ENCODE results near the gene SLC24A3. TPM values are rescaled to one million over a fixed set of nuclear protein-coding genes. Genes with fewer than 3 reads are reported as not detected.

SLC24A3 gene
- polyA plus RNA-seq, 4 donors, result 1.6 to 4.0 (median 3.8) TPM; not detected in 1

GRCh38 chr20:19251958-19252357, 39.5 kb downstream of the SLC24A3 start:
- WGBS, 3 donors, result 55 to 57% (median 56%) methylated on average over 3 of the region's 3 CpGs
- Histone ChIP-seq H3K27ac (ENCODE audit: low read depth in 1 of 3, low read length in 2 of 3) (peak overlapping the region in 1 of 3 donors; percentile 75), H3K9me3 (ENCODE audit: control insufficient read depth in 2 of 2, insufficient read depth in 1 of 2, low read depth in 1 of 2, low read length in 1 of 2) (no peaks in the 10 kb centered on the region), H3K27me3 (ENCODE audit: control insufficient read depth in 3 of 3, insufficient read depth in 3 of 3, low read length in 3 of 3) (peaks cover 0 to 2% (median 0%) of the 10 kb centered on the region in 3 donors), H3K36me3 (ENCODE audit: control insufficient read depth in 3 of 3, insufficient read depth in 2 of 3, low read depth in 1 of 3, low read length in 3 of 3) (no peaks in the 10 kb centered on the region), H3K4me3 (ENCODE audit: low read depth in 1 of 3, low read length in 3 of 3) (no peak overlapping the region), H3K4me1 (ENCODE audit: control insufficient read depth in 3 of 3, insufficient read depth in 2 of 3, low read depth in 1 of 3, low read length in 2 of 3) (peaks cover 0 to 5% (median 0%) of the 10 kb centered on the region in 3 donors)
- FAIRE-seq, result no peak
- no peak for DNase-seq

- Histone ChIP-seq H3K36me3 (ENCODE audit: control insufficient read depth in 3 of 3, insufficient read depth in 2 of 3, low read depth in 1 of 3, low read length in 3 of 3) (no peaks in the 10 kb centered on the region), H3K4me3 (ENCODE audit: low read depth in 1 of 3, low read length in 3 of 3) (no peak overlapping the region), H3K4me1 (ENCODE audit: control insufficient read depth in 3 of 3, insufficient read depth in 2 of 3, low read depth in 1 of 3, low read length in 2 of 3) (peaks cover 0 to 5% (median 0%) of the 10 kb centered on the region in 3 donors), H3K27ac (ENCODE audit: low read depth in 1 of 3, low read length in 2 of 3) (peak overlapping the region in 1 of 3 donors; percentile 75), H3K9me3 (ENCODE audit: control insufficient read depth in 2 of 2, insufficient read depth in 1 of 2, low read depth in 1 of 2, low read length in 1 of 2) (no peaks in the 10 kb centered on the region), H3K27me3 (ENCODE audit: control insufficient read depth in 3 of 3, insufficient read depth in 3 of 3, low read length in 3 of 3) (peaks cover 0 to 2% (median 0%) of the 10 kb centered on the region in 3 donors)
- no peak for FAIRE-seq
- 48 to 85% (median 63%) methylated on average over 5 of the region's 5 CpGs for WGBS, 3 donors
- DNase-seq, result peak in 1 of 2 donors; percentile 24
These were observed 40.1 kb downstream of the SLC24A3 start for GRCh38 chr20:19252451-19253120.

- Histone ChIP-seq H3K27me3 (ENCODE audit: control insufficient read depth in 3 of 3, insufficient read depth in 3 of 3, low read length in 3 of 3) (peaks cover 0 to 2% (median 0%) of the 10 kb centered on the region in 3 donors), H3K36me3 (ENCODE audit: control insufficient read depth in 3 of 3, insufficient read depth in 2 of 3, low read depth in 1 of 3, low read length in 3 of 3) (no peaks in the 10 kb centered on the region), H3K9me3 (ENCODE audit: control insufficient read depth in 2 of 2, insufficient read depth in 1 of 2, low read depth in 1 of 2, low read length in 1 of 2) (no peaks in the 10 kb centered on the region), H3K4me1 (ENCODE audit: control insufficient read depth in 3 of 3, insufficient read depth in 2 of 3, low read depth in 1 of 3, low read length in 2 of 3) (peaks cover 0 to 5% (median 0%) of the 10 kb centered on the region in 3 donors), H3K27ac (ENCODE audit: low read depth in 1 of 3, low read length in 2 of 3) (peak overlapping the region in 1 of 3 donors; percentile 68), H3K4me3 (ENCODE audit: low read depth in 1 of 3, low read length in 3 of 3) (no peak overlapping the region)
- WGBS, 3 donors, result 82 to 88% (median 88%) methylated on average over 5 of the region's 5 CpGs
- no peak for DNase-seq
- no peak for FAIRE-seq
These were observed 40.9 kb downstream of the SLC24A3 start for GRCh38 chr20:19253316-19253715.

GRCh38 chr20:19253916-19254820, 41.7 kb downstream of the SLC24A3 start:
- FAIRE-seq (no peak), DNase-seq (no peak)
- H3K9me3 ChIP-seq (ENCODE audit: control insufficient read depth in 2 of 2, insufficient read depth in 1 of 2, low read depth in 1 of 2, low read length in 1 of 2), result no peaks in the 10 kb centered on the region
- no peaks in the 10 kb centered on the region for H3K36me3 ChIP-seq (ENCODE audit: control insufficient read depth in 3 of 3, insufficient read depth in 2 of 3, low read depth in 1 of 3, low read length in 3 of 3)
- H3K27me3 ChIP-seq (ENCODE audit: control insufficient read depth in 3 of 3, insufficient read depth in 3 of 3, low read length in 3 of 3), result peaks cover 0 to 2% (median 0%) of the 10 kb centered on the region in 3 donors
- peaks cover 0 to 5% (median 0%) of the 10 kb centered on the region in 3 donors for H3K4me1 ChIP-seq (ENCODE audit: control insufficient read depth in 3 of 3, insufficient read depth in 2 of 3, low read depth in 1 of 3, low read length in 2 of 3)
- WGBS, 3 donors, result 74 to 86% (median 83%) methylated on average over 13 of the region's 13 CpGs
- peak overlapping the region in 1 of 3 donors; percentile 53 for H3K27ac ChIP-seq (ENCODE audit: low read depth in 1 of 3, low read length in 2 of 3)
- no peak overlapping the region for H3K4me3 ChIP-seq (ENCODE audit: low read depth in 1 of 3, low read length in 3 of 3)

- Histone ChIP-seq H3K36me3 (ENCODE audit: control insufficient read depth in 3 of 3, insufficient read depth in 2 of 3, low read depth in 1 of 3, low read length in 3 of 3) (no peaks in the 10 kb centered on the region), H3K9me3 (ENCODE audit: control insufficient read depth in 2 of 2, insufficient read depth in 1 of 2, low read depth in 1 of 2, low read length in 1 of 2) (no peaks in the 10 kb centered on the region), H3K4me1 (ENCODE audit: control insufficient read depth in 3 of 3, insufficient read depth in 2 of 3, low read depth in 1 of 3, low read length in 2 of 3) (peaks cover 0 to 5% (median 0%) of the 10 kb centered on the region in 3 donors), H3K4me3 (ENCODE audit: low read depth in 1 of 3, low read length in 3 of 3) (no peak overlapping the region), H3K27me3 (ENCODE audit: control insufficient read depth in 3 of 3, insufficient read depth in 3 of 3, low read length in 3 of 3) (peaks cover 0 to 2% (median 0%) of the 10 kb centered on the region in 3 donors), H3K27ac (ENCODE audit: low read depth in 1 of 3, low read length in 2 of 3) (peak overlapping the region in 1 of 3 donors; percentile 53)
- FAIRE-seq (no peak), DNase-seq (no peak)
- WGBS, 3 donors, result 66 to 80% (median 76%) methylated on average over 4 of the region's 4 CpGs
These were observed 42.5 kb downstream of the SLC24A3 start for GRCh38 chr20:19254956-19255355.

GRCh38 chr20:19256085-19256484, 43.6 kb downstream of the SLC24A3 start:
- Histone ChIP-seq H3K36me3 (ENCODE audit: control insufficient read depth in 3 of 3, insufficient read depth in 2 of 3, low read depth in 1 of 3, low read length in 3 of 3) (no peaks in the 10 kb centered on the region), H3K9me3 (ENCODE audit: control insufficient read depth in 2 of 2, insufficient read depth in 1 of 2, low read depth in 1 of 2, low read length in 1 of 2) (no peaks in the 10 kb centered on the region), H3K27me3 (ENCODE audit: control insufficient read depth in 3 of 3, insufficient read depth in 3 of 3, low read length in 3 of 3) (peaks cover 0 to 2% (median 0%) of the 10 kb centered on the region in 3 donors), H3K27ac (ENCODE audit: low read depth in 1 of 3, low read length in 2 of 3) (no peak overlapping the region), H3K4me1 (ENCODE audit: control insufficient read depth in 3 of 3, insufficient read depth in 2 of 3, low read depth in 1 of 3, low read length in 2 of 3) (peaks cover 0 to 5% (median 0%) of the 10 kb centered on the region in 3 donors), H3K4me3 (ENCODE audit: low read depth in 1 of 3, low read length in 3 of 3) (no peak overlapping the region)
- 85 to 89% (median 86%) methylated on average over 2 of the region's 2 CpGs for WGBS, 3 donors
- no peak for FAIRE-seq
- no peak for DNase-seq

- no peak for DNase-seq
- Histone ChIP-seq H3K9me3 (ENCODE audit: control insufficient read depth in 2 of 2, insufficient read depth in 1 of 2, low read depth in 1 of 2, low read length in 1 of 2) (no peaks in the 10 kb centered on the region), H3K4me1 (ENCODE audit: control insufficient read depth in 3 of 3, insufficient read depth in 2 of 3, low read depth in 1 of 3, low read length in 2 of 3) (peaks cover 0 to 2% (median 0%) of the 10 kb centered on the region in 3 donors), H3K27ac (ENCODE audit: low read depth in 1 of 3, low read length in 2 of 3) (no peak overlapping the region), H3K36me3 (ENCODE audit: control insufficient read depth in 3 of 3, insufficient read depth in 2 of 3, low read depth in 1 of 3, low read length in 3 of 3) (no peaks in the 10 kb centered on the region), H3K4me3 (ENCODE audit: low read depth in 1 of 3, low read length in 3 of 3) (no peak overlapping the region), H3K27me3 (ENCODE audit: control insufficient read depth in 3 of 3, insufficient read depth in 3 of 3, low read length in 3 of 3) (peaks cover 0 to 2% (median 0%) of the 10 kb centered on the region in 3 donors)
- 29 to 72% (median 55%) methylated on average over 11 of the region's 11 CpGs for WGBS, 3 donors
- no peak for FAIRE-seq
These were observed 44.6 kb downstream of the SLC24A3 start for GRCh38 chr20:19256906-19257595.

GRCh38 chr20:19257865-19258264, 45.4 kb downstream of the SLC24A3 start:
- H3K27ac ChIP-seq (ENCODE audit: low read depth in 1 of 3, low read length in 2 of 3), result no peak overlapping the region
- FAIRE-seq, result no peak
- peaks cover 0 to 2% (median 0%) of the 10 kb centered on the region in 3 donors for H3K27me3 ChIP-seq (ENCODE audit: control insufficient read depth in 3 of 3, insufficient read depth in 3 of 3, low read length in 3 of 3)
- H3K9me3 ChIP-seq (ENCODE audit: control insufficient read depth in 2 of 2, insufficient read depth in 1 of 2, low read depth in 1 of 2, low read length in 1 of 2), result no peaks in the 10 kb centered on the region
- DNase-seq, result no peak
- no peaks in the 10 kb centered on the region for H3K4me1 ChIP-seq (ENCODE audit: control insufficient read depth in 3 of 3, insufficient read depth in 2 of 3, low read depth in 1 of 3, low read length in 2 of 3)
- WGBS, 3 donors, result 24 to 67% (median 43%) methylated on average over 6 of the region's 6 CpGs
- no peak overlapping the region for H3K4me3 ChIP-seq (ENCODE audit: low read depth in 1 of 3, low read length in 3 of 3)
- no peaks in the 10 kb centered on the region for H3K36me3 ChIP-seq (ENCODE audit: control insufficient read depth in 3 of 3, insufficient read depth in 2 of 3, low read depth in 1 of 3, low read length in 3 of 3)
